ENCODE data around the gene PLVAP.

GRCh38 chr19:17391371-17392151 lies 14.4 kb upstream of the PLVAP start:
- TF ChIP-seq, protein P1, sequence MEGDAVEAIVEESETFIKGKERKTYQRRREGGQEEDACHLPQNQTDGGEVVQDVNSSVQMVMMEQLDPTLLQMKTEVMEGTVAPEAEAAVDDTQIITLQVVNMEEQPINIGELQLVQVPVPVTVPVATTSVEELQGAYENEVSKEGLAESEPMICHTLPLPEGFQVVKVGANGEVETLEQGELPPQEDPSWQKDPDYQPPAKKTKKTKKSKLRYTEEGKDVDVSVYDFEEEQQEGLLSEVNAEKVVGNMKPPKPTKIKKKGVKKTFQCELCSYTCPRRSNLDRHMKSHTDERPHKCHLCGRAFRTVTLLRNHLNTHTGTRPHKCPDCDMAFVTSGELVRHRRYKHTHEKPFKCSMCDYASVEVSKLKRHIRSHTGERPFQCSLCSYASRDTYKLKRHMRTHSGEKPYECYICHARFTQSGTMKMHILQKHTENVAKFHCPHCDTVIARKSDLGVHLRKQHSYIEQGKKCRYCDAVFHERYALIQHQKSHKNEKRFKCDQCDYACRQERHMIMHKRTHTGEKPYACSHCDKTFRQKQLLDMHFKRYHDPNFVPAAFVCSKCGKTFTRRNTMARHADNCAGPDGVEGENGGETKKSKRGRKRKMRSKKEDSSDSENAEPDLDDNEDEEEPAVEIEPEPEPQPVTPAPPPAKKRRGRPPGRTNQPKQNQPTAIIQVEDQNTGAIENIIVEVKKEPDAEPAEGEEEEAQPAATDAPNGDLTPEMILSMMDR (IDR thresholded peaks at IDR 0.05) = no peak; the same call in 2 of the 3 replicates
- TF ChIP-seq POLR2AphosphoS2 (conservative IDR thresholded peaks at IDR 0.05; ENCODE audit: low read length) (no peak), EP300 (IDR thresholded peaks at IDR 0.05) (no peak), CEBPB (IDR thresholded peaks at IDR 0.05) (no peak), SMC3 (IDR thresholded peaks at IDR 0.05) (no peak; the same call in 2 of the 3 replicates), POLR2A (IDR thresholded peaks at IDR 0.05; ENCODE audit: low read length) (no peak), FOSL2 (IDR thresholded peaks at IDR 0.05) (no peak), FOSL2 (CRISPR knock-in tag; IDR thresholded peaks at IDR 0.05) (no peak), RAD21 (conservative IDR thresholded peaks at IDR 0.05 in 1 of 2, IDR thresholded peaks at IDR 0.05 in 1 of 2) (no peak), RNF2 (IDR thresholded peaks at IDR 0.05; ENCODE audit: borderline replicate concordance, low read depth) (no peak), JUN (IDR thresholded peaks at IDR 0.05) (no peak), NR3C1 (IDR thresholded peaks at IDR 0.05) (no peak), CBX8 (IDR thresholded peaks at IDR 0.05) (no peak)
- TF ChIP-seq, protein P2, sequence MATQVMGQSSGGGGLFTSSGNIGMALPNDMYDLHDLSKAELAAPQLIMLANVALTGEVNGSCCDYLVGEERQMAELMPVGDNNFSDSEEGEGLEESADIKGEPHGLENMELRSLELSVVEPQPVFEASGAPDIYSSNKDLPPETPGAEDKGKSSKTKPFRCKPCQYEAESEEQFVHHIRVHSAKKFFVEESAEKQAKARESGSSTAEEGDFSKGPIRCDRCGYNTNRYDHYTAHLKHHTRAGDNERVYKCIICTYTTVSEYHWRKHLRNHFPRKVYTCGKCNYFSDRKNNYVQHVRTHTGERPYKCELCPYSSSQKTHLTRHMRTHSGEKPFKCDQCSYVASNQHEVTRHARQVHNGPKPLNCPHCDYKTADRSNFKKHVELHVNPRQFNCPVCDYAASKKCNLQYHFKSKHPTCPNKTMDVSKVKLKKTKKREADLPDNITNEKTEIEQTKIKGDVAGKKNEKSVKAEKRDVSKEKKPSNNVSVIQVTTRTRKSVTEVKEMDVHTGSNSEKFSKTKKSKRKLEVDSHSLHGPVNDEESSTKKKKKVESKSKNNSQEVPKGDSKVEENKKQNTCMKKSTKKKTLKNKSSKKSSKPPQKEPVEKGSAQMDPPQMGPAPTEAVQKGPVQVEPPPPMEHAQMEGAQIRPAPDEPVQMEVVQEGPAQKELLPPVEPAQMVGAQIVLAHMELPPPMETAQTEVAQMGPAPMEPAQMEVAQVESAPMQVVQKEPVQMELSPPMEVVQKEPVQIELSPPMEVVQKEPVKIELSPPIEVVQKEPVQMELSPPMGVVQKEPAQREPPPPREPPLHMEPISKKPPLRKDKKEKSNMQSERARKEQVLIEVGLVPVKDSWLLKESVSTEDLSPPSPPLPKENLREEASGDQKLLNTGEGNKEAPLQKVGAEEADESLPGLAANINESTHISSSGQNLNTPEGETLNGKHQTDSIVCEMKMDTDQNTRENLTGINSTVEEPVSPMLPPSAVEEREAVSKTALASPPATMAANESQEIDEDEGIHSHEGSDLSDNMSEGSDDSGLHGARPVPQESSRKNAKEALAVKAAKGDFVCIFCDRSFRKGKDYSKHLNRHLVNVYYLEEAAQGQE (IDR thresholded peaks at IDR 0.05) = no peak
- TF ChIP-seq, protein P3, sequence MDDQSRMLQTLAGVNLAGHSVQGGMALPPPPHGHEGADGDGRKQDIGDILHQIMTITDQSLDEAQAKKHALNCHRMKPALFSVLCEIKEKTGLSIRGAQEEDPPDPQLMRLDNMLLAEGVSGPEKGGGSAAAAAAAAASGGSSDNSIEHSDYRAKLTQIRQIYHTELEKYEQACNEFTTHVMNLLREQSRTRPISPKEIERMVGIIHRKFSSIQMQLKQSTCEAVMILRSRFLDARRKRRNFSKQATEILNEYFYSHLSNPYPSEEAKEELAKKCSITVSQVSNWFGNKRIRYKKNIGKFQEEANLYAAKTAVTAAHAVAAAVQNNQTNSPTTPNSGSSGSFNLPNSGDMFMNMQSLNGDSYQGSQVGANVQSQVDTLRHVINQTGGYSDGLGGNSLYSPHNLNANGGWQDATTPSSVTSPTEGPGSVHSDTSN (IDR thresholded peaks at IDR 0.05) = no peak
